CD1c-positive myeloid dendritic cell (primary cell): Measurements from ENCODE around the gene FSD1L.

Source experiments
- DNase-seq: peaks from one replicate; pipeline ENCODE4 v3.0.0-alpha.2; 2016; ENCODE audit errors: extremely low spot score

FSD1L gene

DNA sequence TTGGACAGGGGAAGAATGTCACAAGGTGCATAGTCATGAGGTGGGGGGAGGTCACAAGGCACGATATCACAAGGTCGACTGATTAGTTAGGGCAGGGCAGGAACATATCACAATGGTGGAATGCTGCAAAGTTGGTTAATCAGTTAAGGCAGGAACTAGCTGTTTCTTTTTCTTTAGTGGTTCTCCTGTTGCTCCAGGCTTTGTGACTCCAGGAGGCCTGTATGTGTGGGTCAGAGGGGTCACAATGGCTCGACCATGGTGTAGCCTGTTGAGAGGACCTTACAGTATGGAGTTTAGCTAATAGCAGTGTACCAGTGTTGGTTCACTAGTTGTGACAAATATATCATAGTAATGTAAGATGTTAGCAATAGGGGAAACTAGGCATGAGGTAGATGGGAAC is 12.4 kb upstream of the FSD1L start:
- no peak for DNase-seq

- DNase-seq: no peak
These were observed 11.1 kb upstream of the FSD1L start for GRCh38 chr9:105436783-105437182.

- DNase-seq: no peak
These were observed 10.1 kb upstream of the FSD1L start for GRCh38 chr9:105437704-105438103.

DNA sequence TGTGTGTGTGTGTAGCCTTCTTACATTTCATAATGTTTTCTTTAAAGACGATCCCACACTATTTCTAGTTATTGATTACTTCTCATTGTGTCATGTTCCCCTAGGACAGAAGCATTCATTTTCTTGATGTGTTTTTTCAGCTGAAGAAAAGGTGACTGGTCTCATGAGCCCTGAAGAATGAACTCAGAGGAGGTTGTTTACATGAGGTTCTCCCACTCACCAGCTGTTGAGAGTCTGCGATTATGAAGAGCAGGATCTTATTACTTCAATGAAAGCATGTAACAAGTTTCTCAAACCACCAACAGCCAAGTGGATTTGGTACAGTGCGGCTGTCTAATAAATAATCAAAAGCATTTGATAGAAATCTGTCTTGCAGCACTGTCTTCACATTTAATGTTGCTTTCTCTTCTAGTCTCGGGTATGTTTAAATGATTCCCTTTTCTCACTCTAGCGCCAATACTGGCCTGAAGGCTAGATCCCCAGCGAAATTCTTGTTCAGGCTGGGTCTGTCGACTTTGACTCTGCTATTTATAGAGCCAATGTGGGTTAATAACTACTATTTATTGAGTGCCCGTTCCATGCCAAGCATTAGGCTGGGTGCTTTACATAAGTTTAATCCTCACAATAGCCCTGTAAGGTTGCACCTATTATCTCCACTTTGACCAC is 9.6 kb upstream of the FSD1L start:
- no peak for DNase-seq

DNA sequence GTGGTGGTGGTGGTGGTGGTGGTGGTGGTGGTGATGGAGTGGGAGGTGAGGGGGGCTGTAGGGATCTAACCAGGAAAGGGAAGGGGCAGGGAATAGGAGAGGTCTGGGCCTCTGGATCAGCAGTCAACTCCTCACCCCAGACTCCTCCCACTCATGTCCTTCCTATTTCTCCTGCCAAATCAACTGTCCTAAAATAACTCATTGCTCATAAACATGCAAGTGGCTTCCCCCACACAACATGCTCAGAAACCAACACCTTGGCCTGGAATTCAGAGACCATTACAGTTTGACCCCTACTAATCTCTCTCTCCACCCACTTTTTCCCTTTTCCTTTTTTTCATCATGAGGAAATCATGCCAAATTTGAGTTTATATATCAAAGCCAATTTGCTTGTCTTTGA is 8.4 kb upstream of the FSD1L start:
- no peak for DNase-seq

DNA sequence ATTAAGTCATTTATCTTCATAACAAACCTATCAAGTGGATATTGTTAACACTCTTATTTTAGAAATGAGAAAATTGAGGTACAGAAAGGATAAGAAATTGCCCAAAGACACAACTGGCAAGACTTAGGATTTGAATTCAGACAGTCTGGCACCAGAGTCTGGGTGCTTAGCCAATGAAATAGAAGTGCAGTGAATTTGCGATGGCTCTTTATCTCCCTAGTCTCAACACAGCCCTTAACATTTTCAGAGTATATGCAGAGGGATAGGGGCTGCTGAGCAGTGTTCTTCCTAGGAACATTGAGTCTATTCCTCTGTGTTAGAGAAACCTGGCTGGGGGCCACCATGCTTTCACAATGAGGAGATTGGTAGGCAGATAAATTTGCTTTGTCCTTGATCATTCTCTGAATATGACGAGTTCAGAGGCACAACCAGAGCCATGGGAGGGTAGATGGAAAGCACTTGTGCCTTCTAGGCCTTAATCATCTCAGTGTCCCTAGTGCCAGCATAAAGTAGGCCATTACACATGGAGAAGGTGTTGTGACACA is 6.1 kb upstream of the FSD1L start:
- DNase-seq: no peak

DNA sequence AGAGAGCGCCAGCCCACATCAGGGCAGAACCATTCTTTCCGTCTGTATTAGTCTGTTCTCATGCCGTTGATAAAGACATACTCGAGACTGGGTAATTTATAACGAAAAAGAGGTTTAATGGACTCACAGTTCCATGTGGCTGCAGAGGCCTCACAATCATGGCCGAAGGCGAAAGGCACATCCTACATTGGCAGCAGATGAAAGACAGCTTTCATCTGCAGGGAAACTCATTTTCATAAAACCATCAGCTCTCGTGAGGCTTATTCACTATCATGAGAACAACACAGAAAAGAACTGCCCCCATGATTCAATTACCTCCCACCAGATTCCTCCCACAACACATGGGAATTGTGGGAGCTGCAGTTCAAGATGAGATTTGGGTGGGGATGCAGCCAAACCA is 4.7 kb upstream of the FSD1L start:
- DNase-seq: no peak

- DNase-seq: no peak
These were observed 3.7 kb upstream of the FSD1L start for GRCh38 chr9:105444130-105444529.

GRCh38 chr9:105445203-105445881 is 2.5 kb upstream of the FSD1L start:
- no peak for DNase-seq

- DNase-seq: no peak
These were observed 434 bp upstream of the FSD1L start for GRCh38 chr9:105447386-105447813.

DNA sequence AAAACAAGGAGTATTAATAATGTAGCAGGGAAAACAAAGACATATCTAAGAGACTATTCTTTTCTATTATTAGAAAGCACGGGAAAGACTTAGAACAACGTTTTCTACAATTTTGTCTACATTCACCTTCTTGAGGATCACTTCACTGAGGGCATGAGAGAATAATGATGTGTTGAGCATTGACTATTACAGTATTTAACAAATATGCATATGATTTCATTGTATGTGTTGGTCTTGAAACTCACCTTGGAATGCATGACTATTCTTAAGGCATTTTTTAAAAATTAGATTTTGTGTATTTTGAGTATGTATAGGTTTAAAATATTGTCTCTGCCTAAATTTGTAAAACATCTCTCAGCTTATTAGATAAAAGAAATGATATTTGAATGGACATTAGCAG is 1.2 kb downstream of the FSD1L start:
- DNase-seq: no peak

GRCh38 chr9:105452185-105452584 is 4.4 kb downstream of the FSD1L start:
- DNase-seq: no peak

DNA sequence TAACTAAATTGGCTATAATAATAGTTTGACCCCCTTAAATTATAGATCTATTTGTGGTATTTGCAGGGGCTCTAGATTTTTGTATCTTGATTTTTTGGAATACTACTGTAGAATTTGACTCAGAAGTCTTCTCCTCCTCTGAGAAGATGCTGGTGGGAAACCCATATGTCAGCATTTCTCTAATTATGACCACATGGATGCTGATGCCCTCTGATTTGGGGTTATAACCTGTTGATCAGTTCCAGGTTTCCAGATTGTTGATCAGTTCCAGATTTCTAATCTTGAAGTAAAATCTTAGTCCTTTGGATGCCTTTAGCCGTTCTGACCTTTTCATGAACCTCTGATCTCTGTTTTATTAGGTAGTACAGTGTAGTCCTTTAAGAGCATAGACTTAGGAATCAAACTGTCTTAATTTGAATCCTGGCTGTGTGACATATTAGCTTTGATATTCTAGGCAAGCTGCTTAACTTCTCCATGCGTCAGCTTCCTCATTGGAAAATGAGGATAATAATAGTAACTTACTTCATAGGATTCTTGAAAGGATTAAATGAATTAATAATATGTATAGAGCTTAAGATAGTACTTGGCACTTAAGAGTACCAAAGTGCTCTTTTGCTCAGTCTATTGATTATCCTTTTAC is 8.1 kb downstream of the FSD1L start:
- no peak for DNase-seq

DNA sequence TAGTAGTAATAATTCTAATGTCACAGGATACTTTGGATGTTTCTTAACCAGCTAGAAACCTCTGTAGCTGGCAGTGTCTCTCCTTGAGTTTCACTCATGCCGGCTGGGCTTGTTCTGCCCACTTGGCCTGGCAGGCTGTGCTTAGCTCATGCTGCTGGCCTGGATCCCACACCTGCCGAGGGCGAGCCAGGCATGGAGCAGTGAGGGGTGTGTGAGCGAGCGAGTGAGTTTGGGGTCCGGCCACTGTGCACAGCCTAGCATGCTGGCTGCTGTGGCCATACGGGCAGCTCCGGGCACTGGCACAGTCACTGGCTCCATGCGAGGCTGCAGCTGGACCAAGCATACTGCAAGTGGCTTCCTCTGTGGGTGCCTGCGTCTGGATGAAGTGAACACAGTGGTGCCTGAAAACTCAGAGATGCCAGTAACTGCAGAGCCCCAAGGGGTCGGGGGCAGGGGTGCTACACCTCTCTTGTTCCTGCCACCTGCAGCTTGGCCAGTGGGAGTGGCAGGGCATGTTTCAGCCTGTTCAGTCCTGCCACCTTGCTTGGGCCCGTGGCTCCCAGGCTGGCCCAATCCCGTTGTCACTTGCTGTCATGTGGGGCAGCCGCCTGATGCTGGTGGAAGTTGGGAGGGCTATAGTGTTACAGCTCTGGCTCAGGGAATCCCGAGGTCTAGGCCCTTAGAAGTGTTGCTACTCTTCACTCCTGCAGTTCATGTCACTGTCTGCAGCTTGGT is 9.9 kb downstream of the FSD1L start:
- no peak for DNase-seq

- DNase-seq: no peak
These were observed 10.6 kb downstream of the FSD1L start for GRCh38 chr9:105458404-105458803.

GRCh38 chr9:105459336-105459735 is 11.5 kb downstream of the FSD1L start:
- DNase-seq: no peak

- no peak for DNase-seq
These were observed 19.1 kb downstream of the FSD1L start for GRCh38 chr9:105466898-105467455.

DNA sequence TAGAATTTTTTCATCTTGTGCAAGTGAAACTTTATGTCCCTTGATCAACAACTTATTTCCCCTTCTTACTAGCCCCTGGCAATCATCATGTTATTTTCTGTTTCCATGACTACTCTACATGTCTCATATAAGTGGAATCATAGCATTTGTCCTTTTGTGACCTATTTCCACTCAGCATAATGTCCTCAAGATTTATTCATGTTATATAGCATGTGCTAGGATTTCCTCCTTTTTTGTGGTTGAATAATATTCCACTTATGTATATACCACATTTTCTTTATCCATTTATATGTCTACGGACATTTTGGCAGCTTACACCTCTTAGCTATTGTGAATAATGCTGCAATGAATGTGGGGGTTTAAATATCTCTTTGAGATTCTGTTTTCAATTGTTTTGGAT is 21.0 kb downstream of the FSD1L start:
- no peak for DNase-seq

- no peak for DNase-seq
These were observed 25.4 kb downstream of the FSD1L start for GRCh38 chr9:105473221-105473620.

DNA sequence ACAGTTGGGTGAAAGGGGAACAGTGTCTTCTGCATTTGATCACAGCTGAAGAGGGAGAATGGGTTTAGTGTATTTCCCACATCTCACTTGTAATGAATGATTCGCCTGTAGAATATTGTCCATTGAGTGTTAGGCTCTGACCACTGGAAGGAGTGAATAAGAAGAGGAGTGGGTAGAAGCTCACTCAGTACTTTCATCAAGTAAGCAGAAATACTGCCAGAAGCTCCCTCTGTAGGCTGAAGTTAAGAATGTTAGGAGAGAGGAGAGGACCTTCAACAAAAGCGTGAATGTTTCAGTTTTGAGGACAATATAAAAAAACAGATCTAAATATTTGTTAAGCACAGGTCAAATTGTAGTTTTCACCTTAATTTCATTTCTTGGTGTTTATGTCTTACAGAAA is 27.5 kb downstream of the FSD1L start:
- no peak for DNase-seq

- no peak for DNase-seq
These were observed 32.0 kb downstream of the FSD1L start for GRCh38 chr9:105479846-105480245.

- DNase-seq: no peak
These were observed 35.8 kb downstream of the FSD1L start for GRCh38 chr9:105483618-105484017.
